Measurements from ENCODE around the gene FXN.

GRCh38 chr9:69089082-69089481 lies 53.5 kb downstream of the FXN start:
- TF ChIP-seq CTCF (IDR thresholded peaks at IDR 0.05) (no peak), POLR2A (IDR thresholded peaks at IDR 0.05) (no peak)
